VCaP (cell line): ENCODE results near the gene GPHN.

Experiments
- H3K27ac ChIP-seq: fragments of 450-650 bp; 2 replicates; pipeline ENCODE4 v1.5.1; 2017
- TF ChIP-seq, protein P1 (sequence below): fragments of 450-650 bp; conservative IDR thresholded peaks from 2 replicates; pipeline ENCODE4 v1.5.1; 2017; ENCODE audit warnings: mild to moderate bottlenecking, moderate library complexity

The GPHN gene

DNA sequence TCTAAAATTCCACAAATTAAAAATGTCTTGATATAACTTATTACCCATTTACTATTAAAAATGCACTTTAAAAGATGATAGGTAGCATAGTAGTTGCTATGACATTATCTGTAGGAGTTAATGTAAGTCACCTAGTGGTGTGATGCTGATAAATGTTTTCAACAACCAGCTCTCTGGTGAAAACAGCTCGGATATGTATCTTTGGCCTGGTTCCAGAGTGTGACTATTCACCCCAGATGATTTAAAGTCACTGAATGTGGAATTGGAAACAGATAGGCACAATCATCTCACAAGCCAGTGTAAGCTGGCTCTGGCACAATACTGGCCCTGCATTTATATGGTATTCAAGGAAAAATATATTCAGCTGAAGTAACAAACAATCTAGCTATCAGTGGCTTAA is 31.0 kb upstream of the GPHN start:
- H3K27ac ChIP-seq, result no peak overlapping the region
- TF ChIP-seq, protein P1, sequence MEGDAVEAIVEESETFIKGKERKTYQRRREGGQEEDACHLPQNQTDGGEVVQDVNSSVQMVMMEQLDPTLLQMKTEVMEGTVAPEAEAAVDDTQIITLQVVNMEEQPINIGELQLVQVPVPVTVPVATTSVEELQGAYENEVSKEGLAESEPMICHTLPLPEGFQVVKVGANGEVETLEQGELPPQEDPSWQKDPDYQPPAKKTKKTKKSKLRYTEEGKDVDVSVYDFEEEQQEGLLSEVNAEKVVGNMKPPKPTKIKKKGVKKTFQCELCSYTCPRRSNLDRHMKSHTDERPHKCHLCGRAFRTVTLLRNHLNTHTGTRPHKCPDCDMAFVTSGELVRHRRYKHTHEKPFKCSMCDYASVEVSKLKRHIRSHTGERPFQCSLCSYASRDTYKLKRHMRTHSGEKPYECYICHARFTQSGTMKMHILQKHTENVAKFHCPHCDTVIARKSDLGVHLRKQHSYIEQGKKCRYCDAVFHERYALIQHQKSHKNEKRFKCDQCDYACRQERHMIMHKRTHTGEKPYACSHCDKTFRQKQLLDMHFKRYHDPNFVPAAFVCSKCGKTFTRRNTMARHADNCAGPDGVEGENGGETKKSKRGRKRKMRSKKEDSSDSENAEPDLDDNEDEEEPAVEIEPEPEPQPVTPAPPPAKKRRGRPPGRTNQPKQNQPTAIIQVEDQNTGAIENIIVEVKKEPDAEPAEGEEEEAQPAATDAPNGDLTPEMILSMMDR, result no peak

DNA sequence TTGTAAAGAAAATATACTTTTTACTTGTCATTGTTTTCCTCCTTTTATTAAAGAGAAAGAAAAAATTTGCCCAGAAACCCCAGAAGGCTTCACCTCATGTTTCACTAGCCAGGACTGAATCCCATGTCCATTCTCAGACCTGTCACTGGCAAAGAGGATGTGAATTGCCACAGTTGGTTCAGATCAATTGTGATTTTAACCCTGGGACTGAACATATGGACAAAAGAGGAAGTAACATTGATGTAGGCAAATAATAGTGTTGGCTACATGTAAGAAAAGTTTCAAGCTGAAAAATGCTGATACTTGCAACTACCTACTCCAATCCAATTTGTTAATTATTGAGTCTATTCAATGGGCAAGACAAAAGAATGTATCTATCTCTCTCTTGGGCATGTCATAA is 30.4 kb upstream of the GPHN start:
- TF ChIP-seq, protein P1, result no peak

DNA sequence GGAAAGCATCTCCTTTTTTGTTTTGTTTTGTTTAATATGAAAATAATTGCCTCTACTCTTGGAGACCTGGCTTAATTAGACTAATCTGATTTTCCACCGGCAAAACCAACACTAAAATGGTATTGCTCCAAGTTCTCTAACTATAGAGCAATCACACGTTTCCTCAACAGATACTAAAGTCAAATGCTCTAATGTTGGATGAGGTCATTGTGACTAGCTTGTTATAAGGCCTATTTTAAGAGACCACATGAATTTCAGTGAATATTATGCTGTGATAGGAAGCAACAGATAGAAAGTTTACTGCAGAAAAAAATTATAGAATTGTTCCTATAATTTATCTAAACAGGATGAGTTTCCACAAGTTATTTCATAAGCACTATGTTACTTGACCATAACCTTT is 25.1 kb upstream of the GPHN start:
- TF ChIP-seq, protein P1, result no peak
- H3K27ac ChIP-seq, result no peak overlapping the region

More for the DNA sequence above, 30.4 kb upstream of the GPHN start:
- H3K27ac ChIP-seq, result no peak overlapping the region

DNA sequence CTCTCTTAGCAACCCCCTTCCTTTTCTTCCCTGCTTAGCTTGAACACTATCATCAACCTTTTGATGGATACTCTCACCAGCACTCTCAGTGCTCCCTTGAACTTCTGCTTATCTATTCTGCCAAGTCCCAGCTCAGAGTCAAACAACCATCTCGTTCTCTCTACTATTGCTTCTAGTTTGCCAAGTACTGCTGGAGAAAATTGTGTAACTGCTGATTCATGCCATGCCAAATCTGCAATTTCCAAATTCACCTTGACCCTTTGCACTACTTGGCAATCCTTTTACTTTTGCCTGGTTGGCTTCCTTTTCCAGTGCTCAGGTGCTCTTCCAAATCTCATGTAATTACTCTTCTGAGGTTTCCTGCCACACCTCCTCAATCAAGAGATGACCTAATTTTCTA is 24.6 kb upstream of the GPHN start:
- no peak overlapping the region for H3K27ac ChIP-seq
- TF ChIP-seq, protein P1, result no peak

DNA sequence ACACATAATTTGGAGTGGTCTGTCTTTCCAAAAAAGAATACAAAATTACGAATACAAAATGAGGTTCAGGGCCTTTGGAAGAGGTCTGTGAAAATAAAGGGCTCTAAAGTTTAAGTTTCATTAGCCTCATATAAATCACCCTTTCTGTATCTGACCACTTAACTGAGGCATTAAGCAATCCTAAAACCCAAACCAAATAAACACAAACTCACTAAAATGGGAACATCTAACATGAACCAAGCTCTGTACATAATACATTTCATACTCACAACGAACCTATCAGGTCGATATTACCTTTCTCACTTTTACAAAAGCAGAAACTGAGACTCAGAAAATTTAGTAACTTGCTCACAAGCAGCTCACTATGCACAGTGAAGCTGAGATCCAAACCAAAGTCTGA is 22.9 kb upstream of the GPHN start:
- TF ChIP-seq, protein P1, result no peak
- H3K27ac ChIP-seq, result no peak overlapping the region

DNA sequence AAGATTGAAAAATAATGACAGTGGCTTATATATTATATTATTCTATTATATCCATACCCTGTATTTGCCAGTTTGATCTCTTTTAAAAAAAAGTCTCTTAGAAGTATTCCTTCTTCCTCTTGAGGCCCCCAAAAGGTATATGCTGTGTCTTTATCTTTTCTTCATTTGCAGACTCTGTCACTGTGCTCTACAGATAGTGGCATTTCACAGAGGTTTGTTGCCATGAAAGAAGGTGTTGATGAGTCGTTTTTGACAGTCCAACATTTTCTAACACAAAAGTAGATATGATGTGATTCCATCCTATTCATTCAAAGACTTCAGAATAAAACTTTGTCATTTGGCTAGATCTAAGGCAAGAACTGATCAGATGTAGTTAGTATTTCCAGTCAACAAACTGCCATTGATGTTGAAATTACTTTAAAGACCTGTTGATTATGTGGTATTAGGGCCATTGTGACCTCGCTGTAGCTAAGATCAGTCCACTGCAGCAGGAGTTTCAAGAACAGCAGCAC is 22.0 kb upstream of the GPHN start, which contains the start of gene CCDC196:
TSS of gene CCDC196 (plus strand) at position 462 of the 512 bp plus-strand sequence. CDS start 132 bp downstream, outside the sequence.
- no peak within 1 kb of the TSS for H3K27ac ChIP-seq
- TF ChIP-seq, protein P1, result no peak

DNA sequence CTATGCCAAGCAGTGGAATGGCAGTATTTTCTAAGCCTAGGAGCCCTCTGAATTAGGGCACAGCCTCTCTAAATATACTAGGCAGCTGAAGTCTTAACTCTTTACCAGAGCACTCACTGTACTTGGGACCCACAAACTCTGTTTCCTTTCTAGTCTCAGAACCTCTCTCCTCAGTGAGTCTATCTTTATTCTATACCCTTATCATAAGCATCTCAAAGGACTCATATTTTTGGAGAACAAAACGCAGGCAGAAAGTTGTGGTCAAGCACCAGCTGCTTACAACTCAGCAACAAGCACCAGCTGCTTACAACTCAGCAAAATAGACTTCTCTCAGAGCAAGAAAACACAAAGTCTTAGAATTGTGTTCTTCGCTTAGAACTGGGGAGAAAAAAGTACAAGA is 20.8 kb upstream of the GPHN start:
- H3K27ac ChIP-seq, result no peak overlapping the region
- TF ChIP-seq, protein P1, result no peak
